ENCODE measurements around the gene MEAK7.

The MEAK7 gene

DNA sequence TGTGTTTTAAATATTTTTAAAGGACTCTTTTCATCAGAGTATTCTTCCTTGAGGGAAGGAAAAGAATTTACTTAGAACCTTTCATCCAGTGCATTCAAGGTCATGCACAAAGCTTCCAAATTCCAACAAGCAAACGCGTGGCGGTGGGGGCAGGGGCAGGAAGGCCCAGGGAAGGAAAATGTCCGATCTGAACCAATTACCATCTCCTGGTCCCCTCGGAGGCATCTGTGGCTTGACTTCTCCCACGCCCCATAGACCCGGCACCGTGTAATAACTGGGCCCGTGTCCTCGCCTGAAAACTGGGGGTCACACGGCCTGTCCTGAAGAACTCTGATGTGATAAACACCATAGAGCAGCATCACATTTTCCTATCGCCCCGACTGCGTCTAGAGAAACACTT, 18.3 kb downstream of the MEAK7 start:
- no peak for DNase-seq

- DNase-seq = no peak
These were observed 19.0 kb downstream of the MEAK7 start for GRCh38 chr16:84485255-84486010.

DNA sequence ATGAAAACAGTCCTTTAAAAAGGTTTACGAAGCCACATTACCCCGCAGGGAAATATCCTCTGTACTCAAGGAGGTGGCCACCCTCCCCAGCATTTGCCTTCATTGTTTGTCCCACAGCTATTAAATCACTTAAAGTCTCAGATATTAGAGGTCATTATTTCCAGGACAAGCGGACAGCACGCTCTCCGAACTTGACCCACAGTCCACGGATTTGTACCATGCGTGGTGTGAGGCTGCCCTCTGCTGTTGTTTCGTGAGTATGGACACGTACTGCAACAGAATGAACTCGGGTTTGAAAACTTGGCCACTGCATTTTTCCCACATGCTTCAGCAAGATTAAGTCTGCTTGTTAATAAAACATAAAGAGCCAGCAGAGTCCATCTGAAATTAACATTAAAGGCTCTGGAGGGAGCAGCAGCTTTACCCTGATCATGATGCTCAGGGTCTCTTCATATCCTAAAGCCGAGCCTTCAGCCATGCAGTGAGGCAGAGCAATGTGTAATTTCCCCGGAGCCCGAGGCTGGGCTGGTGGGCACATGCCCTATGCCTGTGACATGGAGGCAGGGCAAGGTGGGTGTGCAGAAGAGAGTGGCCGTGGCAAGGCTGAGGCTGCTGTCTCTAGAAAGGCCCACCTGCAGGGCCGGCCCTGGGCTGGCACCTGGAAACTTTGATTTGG, 19.7 kb downstream of the MEAK7 start:
- peak in 1 of 2 experiments; percentile 3 for DNase-seq

GRCh38 chr16:84483882-84484565, 20.4 kb downstream of the MEAK7 start:
- no peak for DNase-seq

- DNase-seq = no peak
These were observed 21.2 kb downstream of the MEAK7 start for GRCh38 chr16:84482951-84483881.

DNA sequence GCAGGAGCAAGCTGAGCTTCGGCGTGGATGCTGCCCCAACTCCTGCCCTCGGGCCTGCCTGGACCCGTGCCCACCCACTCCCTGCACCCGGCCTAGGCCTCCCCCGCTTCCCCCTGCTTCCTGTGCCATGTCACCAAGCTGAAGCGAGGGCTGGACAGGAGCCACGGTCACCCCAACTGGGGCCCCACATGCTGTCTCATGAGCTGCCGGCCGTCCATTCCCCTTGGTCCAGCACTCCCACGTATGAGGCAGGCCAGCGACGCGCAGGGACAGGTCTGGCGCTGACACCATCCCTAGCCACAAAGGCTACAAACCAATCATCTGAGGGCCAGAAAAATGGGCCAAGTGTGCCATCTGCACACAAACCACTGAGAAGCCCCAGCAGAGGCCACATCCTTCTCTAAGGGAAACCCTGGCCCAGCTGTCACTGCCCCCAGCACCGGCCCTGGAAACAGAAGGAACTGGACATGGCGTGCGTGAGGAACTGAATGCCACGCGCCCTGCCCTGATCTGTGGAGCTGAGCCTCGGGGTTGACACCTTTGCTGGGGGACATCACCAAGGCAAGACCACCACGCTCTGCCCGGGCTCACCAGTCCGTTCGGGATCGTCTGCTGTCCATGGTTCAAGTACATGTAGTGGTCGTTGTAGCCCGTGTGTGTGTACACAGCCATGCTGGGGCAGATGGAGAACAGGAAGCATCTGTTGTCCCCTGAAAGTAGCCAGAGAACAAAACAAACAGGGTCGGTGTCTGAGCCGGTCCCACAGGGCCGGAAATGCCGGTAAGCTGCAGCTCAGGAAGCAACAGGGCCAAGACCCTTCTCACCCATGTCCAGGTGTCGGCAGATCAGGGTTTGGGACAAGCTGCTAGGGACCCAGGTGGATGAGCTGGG, 22.2 kb downstream of the MEAK7 start:
- DNase-seq = no peak

GRCh38 chr16:84481051-84481735, 23.3 kb downstream of the MEAK7 start:
- no peak for DNase-seq

- no peak for DNase-seq
These were observed 24.6 kb downstream of the MEAK7 start for GRCh38 chr16:84479716-84480450.

- DNase-seq = no peak
These were observed 26.1 kb downstream of the MEAK7 start for GRCh38 chr16:84478172-84478947.

- no peak for DNase-seq
These were observed 26.8 kb downstream of the MEAK7 start for GRCh38 chr16:84477661-84478060.

- no peak for DNase-seq
These were observed 28.1 kb downstream of the MEAK7 start for GRCh38 chr16:84476401-84476800.

DNA sequence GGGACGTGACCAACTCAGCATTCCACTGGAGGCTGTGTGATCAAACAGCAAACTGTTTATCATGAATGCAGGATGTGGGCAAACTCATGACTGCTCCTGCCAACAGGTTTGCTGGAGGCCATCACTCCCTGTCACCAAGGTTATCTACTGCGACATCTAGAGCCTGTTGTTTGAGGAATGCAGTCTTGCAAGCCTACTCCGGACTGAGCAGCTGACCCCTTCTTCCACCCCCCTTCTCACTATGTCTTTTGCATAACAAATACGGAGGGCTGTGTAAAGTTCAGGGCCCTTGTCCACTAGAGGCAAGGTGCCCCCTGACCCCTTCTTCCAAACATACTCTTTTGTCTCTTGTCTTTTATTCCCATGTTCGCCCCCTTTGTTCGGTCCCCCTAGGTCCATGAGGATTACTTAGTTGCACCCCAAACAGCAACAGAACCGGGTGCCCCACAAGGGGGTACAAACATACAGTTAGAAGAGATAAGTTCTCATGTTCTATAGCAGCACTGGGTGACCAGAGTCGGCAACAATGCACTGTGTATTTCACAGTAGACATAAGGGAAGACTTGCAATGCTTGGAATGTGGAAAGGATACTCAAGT, 28.7 kb downstream of the MEAK7 start:
- no peak for DNase-seq

DNA sequence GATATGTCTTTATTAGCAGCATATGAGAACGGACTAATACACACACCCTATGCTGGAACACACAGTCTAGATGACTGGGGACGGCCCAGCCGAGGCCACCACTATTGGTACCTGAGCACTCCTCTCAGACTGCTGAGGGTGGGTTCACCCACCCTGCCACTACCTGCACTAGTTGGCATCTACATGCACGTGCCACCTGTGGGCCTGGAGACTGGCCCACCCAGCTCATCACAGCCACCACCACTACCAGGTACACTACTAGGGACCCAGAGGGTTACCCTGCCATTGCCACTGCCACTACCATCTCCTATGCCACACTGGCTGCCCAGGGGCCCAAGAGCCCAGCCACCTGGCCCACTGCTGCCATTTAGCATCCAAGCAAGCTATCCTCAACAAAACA, 32.5 kb downstream of the MEAK7 start:
- no peak for DNase-seq

- DNase-seq = no peak
These were observed 33.1 kb downstream of the MEAK7 start for GRCh38 chr16:84471316-84471715.

GRCh38 chr16:84467709-84468108, 36.8 kb downstream of the MEAK7 start:
- no peak for DNase-seq

GRCh38 chr16:84467256-84467655, 37.2 kb downstream of the MEAK7 start:
- DNase-seq = no peak

DNA sequence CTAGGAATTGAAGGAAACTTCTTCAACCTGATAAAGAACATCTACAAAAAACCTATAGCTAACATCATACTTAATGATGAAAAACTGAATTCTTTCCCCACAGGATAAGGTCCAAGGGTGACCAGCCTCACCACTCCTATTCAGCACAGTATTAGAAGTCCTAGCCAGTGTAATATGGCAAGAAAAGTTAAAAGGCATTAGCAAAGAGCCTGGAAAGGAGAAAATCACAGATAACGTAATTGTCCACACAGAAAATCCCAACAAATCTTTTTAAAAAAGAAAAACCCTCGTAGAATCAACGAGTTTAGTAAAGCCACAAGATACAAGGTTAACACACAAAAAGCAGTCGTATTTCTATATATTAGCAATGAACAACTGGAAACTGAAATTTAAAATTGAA, 37.8 kb downstream of the MEAK7 start:
- DNase-seq = no peak

- DNase-seq = no peak
These were observed 39.3 kb downstream of the MEAK7 start for GRCh38 chr16:84465154-84465553.

DNA sequence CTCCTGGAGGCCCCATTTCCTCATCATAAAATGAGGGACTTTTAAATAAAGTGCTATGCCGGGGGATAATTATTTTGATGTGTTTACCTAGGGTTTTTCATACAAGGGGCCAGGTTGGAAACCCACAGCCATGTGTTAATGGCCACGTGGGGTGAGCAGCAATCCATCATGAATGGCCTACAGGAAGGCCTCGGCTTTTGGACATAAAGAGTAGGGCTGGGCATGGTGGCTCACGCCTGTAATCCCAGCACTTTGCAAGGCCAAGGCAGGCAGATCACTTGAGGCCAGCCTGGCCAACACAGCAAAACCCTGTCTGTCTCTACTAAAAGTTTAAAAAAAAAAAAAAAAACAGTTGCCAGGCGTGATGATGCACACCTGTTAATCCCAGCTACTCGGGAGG, 40.3 kb downstream of the MEAK7 start:
- peak in 1 of 2 experiments; percentile 16 for DNase-seq
